ENCODE results near the gene WFIKKN1. TPM values are rescaled to one million over a fixed set of nuclear protein-coding genes. Genes with fewer than 3 reads are reported as not detected.
A peak's percentile ranks its signal among the peaks of the same experiment; 100 is the strongest.

The WFIKKN1 gene
- total RNA-seq, 1 experiment from 2014 or later: 0.11 TPM

- Histone ChIP-seq H3K27ac (ENCODE audit: low read length) (0 out of 2 replicates have a peak overlapping the region, but pooled peaks have one; percentile 11), H3K9me3 (ENCODE audit: low read length) (no peaks in the 10 kb centered on the region), H3K36me3 (ENCODE audit: low read depth, low read length) (peaks cover 6% of the 10 kb centered on the region; the same call in 1 of the 2 replicates), H3K4me2 (ENCODE audit: low read length) (peak overlapping the region; percentile 90), H4K20me1 (ENCODE audit: low read length) (no peaks in the 10 kb centered on the region), H3K9me2 (replicated peaks; ENCODE audit: low read length) (no peaks in the 10 kb centered on the region), H3K27me3 (ENCODE audit: low read length) (no peaks in the 10 kb centered on the region), H3K9ac (ENCODE audit: low read length) (peak overlapping the region; percentile 97), H3K79me2 (ENCODE audit: low read length) (peaks cover 22% of the 10 kb centered on the region), H3K4me1 (ENCODE audit: insufficient read depth, low read length) (no peaks in the 10 kb centered on the region), H3F3A (ENCODE audit: low read length, unreplicated experiment) (no peaks in the 10 kb centered on the region), H3K4me3 (ENCODE audit: low read length) (peak overlapping the region; percentile 82), H2AFZ (ENCODE audit: low read length) (0 out of 2 replicates have a peak overlapping the region, but pooled peaks have one; percentile 42)
- TSS peak; percentile 11 for BruUV-seq (replicated peaks)
- DNase-seq (no peak), ATAC-seq (peak; percentile 16)
- intact Hi-C loops (cut with micrococcal nuclease): no loop called here
- CTCF ChIA-PET: interaction anchor here (0.6 kb wide), 1 partner anchor 48 kb away, joined by 5 read pairs; no protein-coding TSS in a partner anchor
- TF ChIP-seq EZH2phosphoT487 (IDR thresholded peaks at IDR 0.05; ENCODE audit: borderline replicate concordance, low read length) (no peak), EZH2 (IDR thresholded peaks at IDR 0.05; ENCODE audit: low read length, unreplicated experiment) (no peak)
- POLR2A ChIA-PET (ENCODE audit: unreplicated experiment): no interaction called here
These were observed 37.9 kb downstream of the WFIKKN1 start for GRCh38 chr16:668519-669171.

- Histone ChIP-seq H3K79me2 (ENCODE audit: low read length) (peaks cover 22% of the 10 kb centered on the region), H3K9me2 (replicated peaks; ENCODE audit: low read length) (no peaks in the 10 kb centered on the region), H3K4me1 (ENCODE audit: insufficient read depth, low read length) (no peaks in the 10 kb centered on the region), H3K36me3 (ENCODE audit: low read depth, low read length) (peaks cover 6% of the 10 kb centered on the region; the same call in 1 of the 2 replicates), H3K4me2 (ENCODE audit: low read length) (peak overlapping the region; percentile 90), H3K9me3 (ENCODE audit: low read length) (no peaks in the 10 kb centered on the region), H3K9ac (ENCODE audit: low read length) (no peak overlapping the region), H3K27ac (ENCODE audit: low read length) (no peak overlapping the region), H3F3A (ENCODE audit: low read length, unreplicated experiment) (no peaks in the 10 kb centered on the region), H4K20me1 (ENCODE audit: low read length) (no peaks in the 10 kb centered on the region), H3K27me3 (ENCODE audit: low read length) (no peaks in the 10 kb centered on the region), H3K4me3 (ENCODE audit: low read length) (peak overlapping the region; percentile 82; the same call in 1 of the 2 replicates), H2AFZ (ENCODE audit: low read length) (no peak overlapping the region)
- no peak for TF ChIP-seq CTCF (conservative IDR thresholded peaks at IDR 0.05; ENCODE audit: low read depth, low read length)
- no peak for TF ChIP-seq EZH2 (IDR thresholded peaks at IDR 0.05; ENCODE audit: low read length, unreplicated experiment)
- no peak for TF ChIP-seq EZH2phosphoT487 (IDR thresholded peaks at IDR 0.05; ENCODE audit: borderline replicate concordance, low read length)
- ATAC-seq (no peak), DNase-seq (no peak)
- ChIA-PET CTCF (no interaction called here), POLR2A (ENCODE audit: unreplicated experiment) (no interaction called here)
- intact Hi-C loops (cut with micrococcal nuclease): no loop called here
- BruUV-seq (replicated peaks): no TSS peak
These were observed 38.9 kb downstream of the WFIKKN1 start for GRCh38 chr16:669666-670065.

GRCh38 chr16:670485-671352, 39.9 kb downstream of the WFIKKN1 start:
- H3K27me3 ChIP-seq (ENCODE audit: low read length): no peaks in the 10 kb centered on the region
- H3K27ac ChIP-seq (ENCODE audit: low read length): no peak overlapping the region
- H4K20me1 ChIP-seq (ENCODE audit: low read length): no peaks in the 10 kb centered on the region
- H3K4me1 ChIP-seq (ENCODE audit: insufficient read depth, low read length): no peaks in the 10 kb centered on the region
- ChIA-PET POLR2A (ENCODE audit: unreplicated experiment) (no interaction called here), CTCF (no interaction called here)
- no TSS peak for BruUV-seq (replicated peaks)
- H3K36me3 ChIP-seq (ENCODE audit: low read depth, low read length): peaks cover 6% of the 10 kb centered on the region; the same call in 1 of the 2 replicates
- no peak overlapping the region for H2AFZ ChIP-seq (ENCODE audit: low read length)
- no peaks in the 10 kb centered on the region for H3K9me3 ChIP-seq (ENCODE audit: low read length)
- DNase-seq: no peak
- no peak for TF ChIP-seq CTCF (conservative IDR thresholded peaks at IDR 0.05; ENCODE audit: low read depth, low read length)
- TF ChIP-seq EZH2 (IDR thresholded peaks at IDR 0.05; ENCODE audit: low read length, unreplicated experiment): no peak
- no peak for TF ChIP-seq EZH2phosphoT487 (IDR thresholded peaks at IDR 0.05; ENCODE audit: borderline replicate concordance, low read length)
- no peaks in the 10 kb centered on the region for H3F3A ChIP-seq (ENCODE audit: low read length, unreplicated experiment)
- H3K4me3 ChIP-seq (ENCODE audit: low read length): no peak overlapping the region
- peaks cover 22% of the 10 kb centered on the region for H3K79me2 ChIP-seq (ENCODE audit: low read length)
- intact Hi-C loops (cut with micrococcal nuclease): no loop called here
- no peaks in the 10 kb centered on the region for H3K9me2 ChIP-seq (replicated peaks; ENCODE audit: low read length)
- H3K4me2 ChIP-seq (ENCODE audit: low read length): no peak overlapping the region
- ATAC-seq: no peak
- no peak overlapping the region for H3K9ac ChIP-seq (ENCODE audit: low read length)
